ENCODE data around the gene PTPRN2.

PTPRN2 gene

DNA sequence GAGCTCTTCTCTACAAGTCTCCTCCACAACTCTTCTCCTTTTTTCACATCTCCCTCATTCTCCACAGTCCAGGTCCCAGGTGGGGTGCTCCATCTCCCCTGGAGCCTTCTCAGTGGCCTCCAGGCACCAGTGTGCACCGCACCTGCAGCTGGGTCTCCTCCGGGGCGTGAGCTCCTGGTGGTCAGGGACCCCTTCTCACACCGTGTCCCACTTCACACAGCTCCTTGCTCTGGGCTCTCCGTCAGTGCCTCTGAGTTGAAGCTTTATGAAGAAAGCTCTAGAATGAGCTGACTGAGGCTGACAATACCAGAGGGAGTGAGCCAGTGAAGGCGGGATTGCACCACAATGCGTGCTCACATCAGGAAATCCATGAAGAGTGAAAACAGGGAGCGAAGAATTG lies 960.6 kb downstream of the PTPRN2 start:
- no CpG with 5 or more reads among the region's 8 CpGs for WGBS (ENCODE audit: extremely low coverage, insufficient coverage, low lambda C conversion rate)
- H3K56ac ChIP-seq (ENCODE audit: low read length) = no peak overlapping the region
- no peak overlapping the region for H2BK120ac ChIP-seq (ENCODE audit: low read depth, low read length)
- no peaks in the 10 kb centered on the region for H3K27me3 ChIP-seq (ENCODE audit: insufficient read depth, low read length, poor library complexity)
- H3K9ac ChIP-seq (ENCODE audit: low read length) = no peak overlapping the region
- no peak overlapping the region for H4K5ac ChIP-seq (ENCODE audit: low read length)
- H3K4ac ChIP-seq (ENCODE audit: low read depth, low read length) = no peak overlapping the region
- no peaks in the 10 kb centered on the region for H3K4me1 ChIP-seq (ENCODE audit: control insufficient read depth, low read depth, low read length)
- H2AK5ac ChIP-seq (ENCODE audit: low read length) = no peak overlapping the region
- no peak overlapping the region for H3K18ac ChIP-seq (ENCODE audit: low read length)
- H3K23ac ChIP-seq (ENCODE audit: low read length) = no peak overlapping the region
- H3K4me2 ChIP-seq (ENCODE audit: low read length) = no peak overlapping the region
- H3K27ac ChIP-seq (ENCODE audit: low read depth, low read length) = no peak overlapping the region
- DNase-seq = no peak
- no peaks in the 10 kb centered on the region for H3K36me3 ChIP-seq (ENCODE audit: control insufficient read depth, insufficient read depth, low read length)
- no peak overlapping the region for H2BK5ac ChIP-seq (ENCODE audit: low read length)
- no peak overlapping the region for H2BK15ac ChIP-seq (replicated peaks; ENCODE audit: low read depth)
- H4K8ac ChIP-seq (ENCODE audit: low read depth, low read length) = no peak overlapping the region
- no peaks in the 10 kb centered on the region for H3K79me2 ChIP-seq (ENCODE audit: control insufficient read depth, insufficient read depth, low read length)
- H3K4me3 ChIP-seq (ENCODE audit: low read length) = no peak overlapping the region
- H3K79me1 ChIP-seq (ENCODE audit: low read length) = no peaks in the 10 kb centered on the region

DNA sequence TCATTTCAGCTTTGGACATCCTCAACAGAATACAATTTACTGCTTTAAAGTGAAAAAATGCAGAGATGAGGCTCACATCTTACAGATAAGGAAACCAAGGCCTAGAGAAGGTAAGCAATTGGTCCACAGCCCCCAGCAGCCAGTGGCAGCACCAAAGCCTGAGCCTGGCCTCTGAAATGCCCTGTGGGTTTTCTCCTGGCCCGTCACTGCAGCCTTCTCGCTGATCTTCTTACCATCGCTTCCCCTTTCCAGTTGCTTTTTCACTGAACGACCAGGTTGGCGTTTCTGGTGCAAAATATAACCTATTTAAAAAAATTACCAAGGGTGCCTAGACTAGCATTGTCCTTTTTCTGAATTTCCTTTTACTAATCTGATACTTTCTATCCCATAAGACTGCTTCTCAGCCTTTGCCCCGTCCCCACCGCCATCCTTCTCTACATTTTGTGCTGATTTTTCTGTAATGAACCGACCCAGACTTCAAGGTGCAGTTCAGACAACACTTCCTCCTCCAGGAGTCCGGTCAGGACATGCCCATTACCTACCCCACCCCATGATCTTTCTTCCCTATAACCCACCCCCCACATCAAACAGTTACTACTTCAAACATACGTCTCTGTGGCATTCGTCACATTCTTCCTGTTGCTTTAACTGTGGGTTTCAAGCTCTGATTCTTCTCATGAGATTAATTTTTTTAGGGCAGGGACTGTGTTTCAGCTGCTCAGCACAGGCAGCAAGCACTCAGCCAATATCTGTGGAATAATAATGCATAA lies 961.5 kb downstream of the PTPRN2 start:
- Histone ChIP-seq H3K27ac (ENCODE audit: low read depth, low read length) (no peak overlapping the region), H3K18ac (ENCODE audit: low read length) (no peak overlapping the region), H3K4ac (ENCODE audit: low read depth, low read length) (no peak overlapping the region), H2AK5ac (ENCODE audit: low read length) (no peak overlapping the region), H3K4me2 (ENCODE audit: low read length) (no peak overlapping the region), H2BK120ac (ENCODE audit: low read depth, low read length) (no peak overlapping the region), H4K5ac (ENCODE audit: low read length) (no peak overlapping the region), H2BK5ac (ENCODE audit: low read length) (no peak overlapping the region), H3K79me2 (ENCODE audit: control insufficient read depth, insufficient read depth, low read length) (no peaks in the 10 kb centered on the region), H3K27me3 (ENCODE audit: insufficient read depth, low read length, poor library complexity) (no peaks in the 10 kb centered on the region), H3K79me1 (ENCODE audit: low read length) (no peaks in the 10 kb centered on the region), H2BK15ac (replicated peaks; ENCODE audit: low read depth) (no peak overlapping the region), H3K9ac (ENCODE audit: low read length) (no peak overlapping the region), H3K23ac (ENCODE audit: low read length) (no peak overlapping the region), H3K36me3 (ENCODE audit: control insufficient read depth, insufficient read depth, low read length) (no peaks in the 10 kb centered on the region), H4K8ac (ENCODE audit: low read depth, low read length) (no peak overlapping the region), H3K56ac (ENCODE audit: low read length) (no peak overlapping the region), H3K4me3 (ENCODE audit: low read length) (no peak overlapping the region), H3K4me1 (ENCODE audit: control insufficient read depth, low read depth, low read length) (no peaks in the 10 kb centered on the region)
- DNase-seq = no peak
- no CpG with 5 or more reads among the region's 11 CpGs for WGBS (ENCODE audit: extremely low coverage, insufficient coverage, low lambda C conversion rate)

DNA sequence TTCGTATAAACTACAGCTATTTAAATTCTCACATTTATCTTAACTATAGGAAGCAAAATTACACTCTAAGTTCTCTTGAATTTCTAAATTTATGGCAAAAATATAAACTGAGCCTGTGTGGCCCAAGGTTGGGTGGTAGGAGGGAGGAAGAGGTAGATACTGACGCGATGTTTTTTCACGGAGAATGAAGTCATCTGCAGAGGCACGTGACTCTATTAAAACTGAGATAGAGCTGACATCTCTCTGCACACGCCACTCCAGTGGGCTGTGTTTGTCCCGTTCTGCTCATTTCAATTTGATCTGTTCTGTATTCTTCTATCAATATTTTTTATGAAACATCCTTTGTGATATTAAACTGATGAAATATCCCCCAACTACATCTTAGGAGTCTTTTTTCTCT lies 964.1 kb downstream of the PTPRN2 start:
- 100% methylated on average over 1 of the region's 7 CpGs for WGBS (ENCODE audit: extremely low coverage, insufficient coverage, low lambda C conversion rate)
- no peak overlapping the region for H2AK5ac ChIP-seq (ENCODE audit: low read length)
- no peak overlapping the region for H2BK15ac ChIP-seq (replicated peaks; ENCODE audit: low read depth)
- no peaks in the 10 kb centered on the region for H3K79me1 ChIP-seq (ENCODE audit: low read length)
- H3K18ac ChIP-seq (ENCODE audit: low read length) = no peak overlapping the region
- no peak overlapping the region for H3K4ac ChIP-seq (ENCODE audit: low read depth, low read length)
- H4K5ac ChIP-seq (ENCODE audit: low read length) = no peak overlapping the region
- no peaks in the 10 kb centered on the region for H3K27me3 ChIP-seq (ENCODE audit: insufficient read depth, low read length, poor library complexity)
- H3K4me2 ChIP-seq (ENCODE audit: low read length) = no peak overlapping the region
- H3K56ac ChIP-seq (ENCODE audit: low read length) = no peak overlapping the region
- no peaks in the 10 kb centered on the region for H3K79me2 ChIP-seq (ENCODE audit: control insufficient read depth, insufficient read depth, low read length)
- H2BK120ac ChIP-seq (ENCODE audit: low read depth, low read length) = no peak overlapping the region
- no peak overlapping the region for H3K27ac ChIP-seq (ENCODE audit: low read depth, low read length)
- no peak overlapping the region for H4K8ac ChIP-seq (ENCODE audit: low read depth, low read length)
- H3K4me1 ChIP-seq (ENCODE audit: control insufficient read depth, low read depth, low read length) = no peaks in the 10 kb centered on the region
- no peaks in the 10 kb centered on the region for H3K36me3 ChIP-seq (ENCODE audit: control insufficient read depth, insufficient read depth, low read length)
- H3K4me3 ChIP-seq (ENCODE audit: low read length) = no peak overlapping the region
- no peak overlapping the region for H2BK5ac ChIP-seq (ENCODE audit: low read length)
- H3K23ac ChIP-seq (ENCODE audit: low read length) = no peak overlapping the region
- DNase-seq = no peak
- no peak overlapping the region for H3K9ac ChIP-seq (ENCODE audit: low read length)

DNA sequence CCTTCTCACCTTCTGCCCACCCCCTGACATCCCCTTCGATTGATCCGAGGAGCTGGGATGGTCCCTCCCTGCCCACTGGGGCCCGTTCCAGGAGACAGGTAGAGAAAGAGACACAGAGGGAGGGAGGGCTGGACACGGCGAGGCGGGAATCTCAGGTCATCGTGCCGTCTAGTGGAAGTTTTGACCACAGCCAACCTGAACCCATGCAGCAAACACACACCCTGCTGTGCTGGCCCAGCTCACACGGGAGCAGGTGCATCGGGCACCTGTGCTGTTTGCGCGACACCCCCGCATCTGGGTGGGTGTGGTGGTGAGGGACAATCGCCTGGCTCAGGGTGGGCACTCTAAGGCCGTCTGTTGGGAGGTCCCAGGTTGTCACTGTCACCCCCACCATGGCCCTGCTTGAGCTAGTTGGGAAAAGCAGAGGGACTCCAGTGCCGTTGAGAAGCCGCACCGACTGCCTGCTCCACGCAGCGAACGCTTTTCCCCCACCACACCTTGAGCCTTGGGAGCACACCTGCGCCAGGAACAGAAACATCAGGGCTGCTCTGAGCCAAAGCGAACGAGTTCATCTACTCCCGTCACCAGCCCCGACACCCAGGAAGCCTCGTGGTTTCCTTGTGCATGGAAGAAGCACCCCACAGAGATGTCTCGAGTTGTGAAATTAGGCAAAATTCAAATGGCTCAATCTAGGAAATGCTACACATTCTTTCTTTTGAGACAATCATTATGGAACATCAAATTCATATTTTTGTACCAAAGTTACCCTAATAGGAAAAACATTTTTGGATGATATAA lies 965.0 kb downstream of the PTPRN2 start:
- no peak overlapping the region for H3K56ac ChIP-seq (ENCODE audit: low read length)
- H3K27ac ChIP-seq (ENCODE audit: low read depth, low read length) = no peak overlapping the region
- no peak overlapping the region for H2AK5ac ChIP-seq (ENCODE audit: low read length)
- H3K79me2 ChIP-seq (ENCODE audit: control insufficient read depth, insufficient read depth, low read length) = no peaks in the 10 kb centered on the region
- H3K9ac ChIP-seq (ENCODE audit: low read length) = no peak overlapping the region
- no peaks in the 10 kb centered on the region for H3K79me1 ChIP-seq (ENCODE audit: low read length)
- no peak overlapping the region for H4K8ac ChIP-seq (ENCODE audit: low read depth, low read length)
- no peak overlapping the region for H3K4ac ChIP-seq (ENCODE audit: low read depth, low read length)
- no peak overlapping the region for H2BK5ac ChIP-seq (ENCODE audit: low read length)
- H3K18ac ChIP-seq (ENCODE audit: low read length) = no peak overlapping the region
- no peak overlapping the region for H3K4me2 ChIP-seq (ENCODE audit: low read length)
- H3K27me3 ChIP-seq (ENCODE audit: insufficient read depth, low read length, poor library complexity) = no peaks in the 10 kb centered on the region
- no peak overlapping the region for H4K5ac ChIP-seq (ENCODE audit: low read length)
- no peaks in the 10 kb centered on the region for H3K4me1 ChIP-seq (ENCODE audit: control insufficient read depth, low read depth, low read length)
- H2BK15ac ChIP-seq (replicated peaks; ENCODE audit: low read depth) = no peak overlapping the region
- H3K23ac ChIP-seq (ENCODE audit: low read length) = no peak overlapping the region
- no peak overlapping the region for H2BK120ac ChIP-seq (ENCODE audit: low read depth, low read length)
- DNase-seq = no peak
- H3K36me3 ChIP-seq (ENCODE audit: control insufficient read depth, insufficient read depth, low read length) = no peaks in the 10 kb centered on the region
- WGBS (ENCODE audit: extremely low coverage, insufficient coverage, low lambda C conversion rate) = no CpG with 5 or more reads among the region's 28 CpGs
- H3K4me3 ChIP-seq (ENCODE audit: low read length) = no peak overlapping the region

DNA sequence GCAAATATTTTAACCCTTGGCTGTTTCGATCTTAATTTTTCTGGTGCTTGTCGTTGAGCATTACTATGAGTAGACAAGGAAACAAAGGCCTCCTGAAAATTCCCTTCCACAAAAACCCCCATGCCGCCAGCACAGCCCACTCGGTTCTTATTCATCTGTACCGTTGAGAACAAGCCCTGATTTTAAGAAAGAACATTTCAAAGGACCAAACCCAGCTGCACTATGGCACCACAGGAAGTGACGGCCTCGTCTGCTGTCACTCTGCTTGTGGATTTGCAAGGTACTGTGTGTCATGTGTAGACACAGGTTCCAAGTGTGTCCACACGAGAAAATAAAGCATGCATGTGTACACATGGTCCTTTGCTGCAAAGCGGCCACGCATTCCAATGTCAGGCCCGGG lies 965.6 kb downstream of the PTPRN2 start:
- Histone ChIP-seq H3K27me3 (ENCODE audit: insufficient read depth, low read length, poor library complexity) (no peaks in the 10 kb centered on the region), H3K79me2 (ENCODE audit: control insufficient read depth, insufficient read depth, low read length) (no peaks in the 10 kb centered on the region), H3K4me2 (ENCODE audit: low read length) (no peak overlapping the region), H4K8ac (ENCODE audit: low read depth, low read length) (no peak overlapping the region), H4K5ac (ENCODE audit: low read length) (no peak overlapping the region), H3K4me3 (ENCODE audit: low read length) (no peak overlapping the region), H3K27ac (ENCODE audit: low read depth, low read length) (no peak overlapping the region), H3K4ac (ENCODE audit: low read depth, low read length) (no peak overlapping the region), H3K4me1 (ENCODE audit: control insufficient read depth, low read depth, low read length) (no peaks in the 10 kb centered on the region), H3K18ac (ENCODE audit: low read length) (no peak overlapping the region), H3K36me3 (ENCODE audit: control insufficient read depth, insufficient read depth, low read length) (no peaks in the 10 kb centered on the region), H3K56ac (ENCODE audit: low read length) (no peak overlapping the region), H3K23ac (ENCODE audit: low read length) (no peak overlapping the region), H3K79me1 (ENCODE audit: low read length) (no peaks in the 10 kb centered on the region), H3K9ac (ENCODE audit: low read length) (no peak overlapping the region), H2BK15ac (replicated peaks; ENCODE audit: low read depth) (no peak overlapping the region), H2BK5ac (ENCODE audit: low read length) (no peak overlapping the region), H2AK5ac (ENCODE audit: low read length) (no peak overlapping the region), H2BK120ac (ENCODE audit: low read depth, low read length) (no peak overlapping the region)
- no peak for DNase-seq
- WGBS (ENCODE audit: extremely low coverage, insufficient coverage, low lambda C conversion rate) = no CpG with 5 or more reads among the region's 11 CpGs
